Testis (tissue), 2 donors: ENCODE results near the gene EFNA1.

Source experiments
- POLR2A ChIP-seq: fragments of 450-650 bp; IDR thresholded peaks from one replicate; pipeline ENCODE4 v1.6.1; 2017; ENCODE audit warnings: antibody characterized with exemption, mild to moderate bottlenecking, moderate library complexity
- TF ChIP-seq, protein P1 (sequence below), 3 experiments: fragments of 450-650 bp in 2 of 3; fragments of 200-600 bp in 1 of 3; sonication (generic) in 1 of 3; IDR thresholded peaks; one replicate each; pipeline ENCODE4 v1.5.1; 2016 to 2019; ENCODE audit warnings: antibody characterized with exemption in 3 of 3, mild to moderate bottlenecking in 2 of 3, moderate library complexity in 1 of 3

DNA sequence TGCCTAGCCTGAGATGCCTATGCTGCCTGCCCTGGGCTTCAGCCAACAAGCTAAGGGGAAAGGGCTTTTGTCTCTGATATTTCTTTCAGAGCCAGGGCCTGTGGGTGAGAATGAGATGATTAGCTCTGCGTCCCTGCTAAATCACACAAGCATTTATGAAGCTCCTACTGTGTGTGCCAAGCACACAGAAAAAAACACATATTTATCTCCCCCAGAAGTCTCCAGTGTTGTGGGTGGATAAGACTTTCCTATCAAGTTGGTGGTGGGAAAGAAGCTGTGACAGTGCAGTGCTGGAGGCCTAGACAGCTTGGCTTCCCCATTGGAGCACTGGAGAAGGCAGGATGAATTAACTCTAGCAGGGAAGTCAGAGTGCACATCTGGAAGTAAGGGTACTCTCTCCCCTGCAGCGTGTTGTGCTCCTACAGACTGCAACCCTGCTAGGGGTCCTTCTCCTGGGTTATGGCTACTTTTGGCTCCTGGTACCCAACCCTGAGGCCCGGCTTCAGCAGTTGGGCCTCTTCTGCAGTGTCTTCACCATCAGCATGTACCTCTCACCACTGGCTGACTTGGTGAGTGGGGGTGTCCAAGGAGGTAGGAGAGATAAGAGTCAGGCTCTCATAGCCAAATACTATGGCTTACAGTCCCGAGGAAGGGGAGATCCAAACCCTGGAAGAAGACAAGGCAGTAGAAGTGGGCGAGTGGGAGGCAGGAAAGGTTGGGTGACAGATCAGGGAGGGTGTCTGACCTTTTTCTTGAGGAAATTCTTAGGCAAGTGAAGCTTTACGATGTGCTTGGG is 9.7 kb downstream of the EFNA1 start:
- TF ChIP-seq, protein P1, sequence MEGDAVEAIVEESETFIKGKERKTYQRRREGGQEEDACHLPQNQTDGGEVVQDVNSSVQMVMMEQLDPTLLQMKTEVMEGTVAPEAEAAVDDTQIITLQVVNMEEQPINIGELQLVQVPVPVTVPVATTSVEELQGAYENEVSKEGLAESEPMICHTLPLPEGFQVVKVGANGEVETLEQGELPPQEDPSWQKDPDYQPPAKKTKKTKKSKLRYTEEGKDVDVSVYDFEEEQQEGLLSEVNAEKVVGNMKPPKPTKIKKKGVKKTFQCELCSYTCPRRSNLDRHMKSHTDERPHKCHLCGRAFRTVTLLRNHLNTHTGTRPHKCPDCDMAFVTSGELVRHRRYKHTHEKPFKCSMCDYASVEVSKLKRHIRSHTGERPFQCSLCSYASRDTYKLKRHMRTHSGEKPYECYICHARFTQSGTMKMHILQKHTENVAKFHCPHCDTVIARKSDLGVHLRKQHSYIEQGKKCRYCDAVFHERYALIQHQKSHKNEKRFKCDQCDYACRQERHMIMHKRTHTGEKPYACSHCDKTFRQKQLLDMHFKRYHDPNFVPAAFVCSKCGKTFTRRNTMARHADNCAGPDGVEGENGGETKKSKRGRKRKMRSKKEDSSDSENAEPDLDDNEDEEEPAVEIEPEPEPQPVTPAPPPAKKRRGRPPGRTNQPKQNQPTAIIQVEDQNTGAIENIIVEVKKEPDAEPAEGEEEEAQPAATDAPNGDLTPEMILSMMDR (IDR thresholded peaks at IDR 0.05): no peak
- TF ChIP-seq POLR2A: no peak
